PFSK-1 (cell line): ENCODE data around the gene TRAPPC2.

ENCODE experiments used
- POLR2AphosphoS5 ChIP-seq: IDR thresholded peaks from 2 replicates; pipeline ENCODE4 v1.6.1; 2012; ENCODE audit warnings: low read depth, mild to moderate bottlenecking, control low read depth, low read length, moderate library complexity
- TAF1 ChIP-seq: IDR thresholded peaks from 2 replicates; pipeline ENCODE4 v1.6.1; 2012; ENCODE audit warnings: low read length, control low read depth, borderline replicate concordance; ENCODE audit not compliant: insufficient read depth
- TF ChIP-seq, protein P1 (sequence below), 2 experiments: IDR thresholded peaks; 2 replicates each; pipeline versions ENCODE4 v1.6.1 to v1.8.0; 2011 to 2012; ENCODE audit warnings: low read depth in 2 of 2, low read length in 2 of 2, control low read depth in 1 of 2, inconsistent platforms in 1 of 2, mild to moderate bottlenecking in 1 of 2, moderate library complexity in 1 of 2; ENCODE audit not compliant: insufficient read depth in 1 of 2

DNA sequence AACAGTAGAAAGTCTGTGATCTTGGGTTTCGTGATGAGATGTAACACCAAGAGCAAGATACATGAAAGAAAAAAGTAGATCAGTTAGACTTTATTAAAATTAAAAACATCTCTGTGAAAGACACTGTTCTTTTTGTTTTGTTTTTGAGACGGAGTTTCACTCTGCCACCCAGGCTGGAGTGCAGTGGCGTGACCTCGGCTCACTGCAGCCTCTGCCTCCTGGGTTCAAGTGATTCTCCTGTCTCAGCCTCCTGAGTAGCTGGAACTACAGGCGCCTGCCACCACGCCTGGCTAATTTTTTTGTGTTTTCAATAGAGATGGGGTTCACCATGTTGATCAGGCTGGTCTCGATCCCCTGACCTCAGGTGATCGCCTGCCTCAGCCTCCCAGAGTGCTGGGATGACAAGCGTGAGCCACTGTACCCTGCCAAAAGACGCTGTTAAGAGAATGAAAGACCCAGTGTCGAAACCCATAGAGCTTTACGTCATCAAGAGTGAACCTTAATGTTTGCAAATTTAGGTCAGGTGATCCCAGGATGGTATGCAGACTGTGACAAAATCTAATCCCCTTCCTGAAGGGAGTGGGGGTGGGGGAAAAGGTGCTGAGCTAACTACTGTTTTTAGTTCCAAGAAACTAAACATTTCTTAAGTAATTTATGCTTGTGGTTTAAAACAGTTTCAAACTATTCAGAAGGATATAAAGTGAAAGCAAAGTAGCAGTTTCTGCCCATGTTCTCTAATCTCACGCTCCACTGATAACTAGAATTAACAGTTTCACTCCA is 8.2 kb upstream of the TRAPPC2 start:
- TF ChIP-seq, protein P1, sequence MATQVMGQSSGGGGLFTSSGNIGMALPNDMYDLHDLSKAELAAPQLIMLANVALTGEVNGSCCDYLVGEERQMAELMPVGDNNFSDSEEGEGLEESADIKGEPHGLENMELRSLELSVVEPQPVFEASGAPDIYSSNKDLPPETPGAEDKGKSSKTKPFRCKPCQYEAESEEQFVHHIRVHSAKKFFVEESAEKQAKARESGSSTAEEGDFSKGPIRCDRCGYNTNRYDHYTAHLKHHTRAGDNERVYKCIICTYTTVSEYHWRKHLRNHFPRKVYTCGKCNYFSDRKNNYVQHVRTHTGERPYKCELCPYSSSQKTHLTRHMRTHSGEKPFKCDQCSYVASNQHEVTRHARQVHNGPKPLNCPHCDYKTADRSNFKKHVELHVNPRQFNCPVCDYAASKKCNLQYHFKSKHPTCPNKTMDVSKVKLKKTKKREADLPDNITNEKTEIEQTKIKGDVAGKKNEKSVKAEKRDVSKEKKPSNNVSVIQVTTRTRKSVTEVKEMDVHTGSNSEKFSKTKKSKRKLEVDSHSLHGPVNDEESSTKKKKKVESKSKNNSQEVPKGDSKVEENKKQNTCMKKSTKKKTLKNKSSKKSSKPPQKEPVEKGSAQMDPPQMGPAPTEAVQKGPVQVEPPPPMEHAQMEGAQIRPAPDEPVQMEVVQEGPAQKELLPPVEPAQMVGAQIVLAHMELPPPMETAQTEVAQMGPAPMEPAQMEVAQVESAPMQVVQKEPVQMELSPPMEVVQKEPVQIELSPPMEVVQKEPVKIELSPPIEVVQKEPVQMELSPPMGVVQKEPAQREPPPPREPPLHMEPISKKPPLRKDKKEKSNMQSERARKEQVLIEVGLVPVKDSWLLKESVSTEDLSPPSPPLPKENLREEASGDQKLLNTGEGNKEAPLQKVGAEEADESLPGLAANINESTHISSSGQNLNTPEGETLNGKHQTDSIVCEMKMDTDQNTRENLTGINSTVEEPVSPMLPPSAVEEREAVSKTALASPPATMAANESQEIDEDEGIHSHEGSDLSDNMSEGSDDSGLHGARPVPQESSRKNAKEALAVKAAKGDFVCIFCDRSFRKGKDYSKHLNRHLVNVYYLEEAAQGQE (IDR thresholded peaks at IDR 0.05; ENCODE audit: insufficient read depth in 1 of 2, low read depth in 2 of 2, low read length in 2 of 2) = no peak
- TF ChIP-seq POLR2AphosphoS5 = no peak
- no peak for TF ChIP-seq TAF1
